ENCODE measurements around the gene FOXN3.
A peak's percentile ranks its signal among the peaks of the same experiment; 100 is the strongest.
"Not testable (repeated sequence)": the region's sequence is repeated elsewhere in the genome, so short reads cannot be mapped to it uniquely, and the experiment has no call there.

FOXN3 gene

DNA sequence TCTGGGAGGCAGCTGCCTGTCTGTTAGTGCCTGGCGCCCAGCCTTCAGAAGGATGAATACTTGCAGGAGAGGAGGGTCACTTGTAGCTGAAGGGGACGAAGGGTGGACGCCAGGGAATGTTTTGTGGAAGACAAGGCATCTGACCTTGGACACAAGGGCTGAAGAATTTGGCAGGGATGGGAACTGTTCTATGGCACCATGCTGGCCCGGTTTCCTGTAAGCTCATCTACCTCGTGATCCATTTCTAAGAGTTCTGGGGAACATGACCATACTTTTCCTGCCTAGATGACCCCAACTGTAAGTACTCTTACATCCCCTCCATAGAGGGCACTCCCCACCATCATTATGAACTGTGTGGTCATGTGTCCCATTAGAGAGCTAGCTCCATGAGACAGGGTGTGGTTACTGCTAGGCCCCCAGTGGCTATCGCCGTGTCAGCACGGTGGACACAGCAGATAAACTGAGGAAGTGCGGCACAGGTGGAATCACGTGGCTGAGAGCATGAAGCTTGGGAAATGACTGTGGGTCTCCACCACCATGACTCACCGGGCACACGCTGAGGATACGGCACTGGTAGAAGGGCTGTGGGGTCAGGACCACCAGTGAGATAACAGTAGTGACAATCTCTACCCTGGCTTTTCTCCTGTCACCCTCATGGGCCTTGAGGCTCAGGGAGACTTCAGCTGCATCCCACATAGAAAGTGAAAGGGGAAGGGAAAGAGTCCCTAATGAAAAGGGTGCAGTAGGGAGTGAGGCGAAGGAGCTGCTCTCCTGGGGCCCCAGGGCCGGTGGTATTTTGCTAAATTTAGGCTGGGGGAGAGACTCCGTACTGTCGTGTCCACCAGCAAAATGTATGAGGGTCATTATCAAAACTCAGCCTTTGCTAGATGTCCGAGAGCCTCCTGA is 252.6 kb downstream of the FOXN3 start:
- DNase-seq (ENCODE audit: low spot score), result no peak

DNA sequence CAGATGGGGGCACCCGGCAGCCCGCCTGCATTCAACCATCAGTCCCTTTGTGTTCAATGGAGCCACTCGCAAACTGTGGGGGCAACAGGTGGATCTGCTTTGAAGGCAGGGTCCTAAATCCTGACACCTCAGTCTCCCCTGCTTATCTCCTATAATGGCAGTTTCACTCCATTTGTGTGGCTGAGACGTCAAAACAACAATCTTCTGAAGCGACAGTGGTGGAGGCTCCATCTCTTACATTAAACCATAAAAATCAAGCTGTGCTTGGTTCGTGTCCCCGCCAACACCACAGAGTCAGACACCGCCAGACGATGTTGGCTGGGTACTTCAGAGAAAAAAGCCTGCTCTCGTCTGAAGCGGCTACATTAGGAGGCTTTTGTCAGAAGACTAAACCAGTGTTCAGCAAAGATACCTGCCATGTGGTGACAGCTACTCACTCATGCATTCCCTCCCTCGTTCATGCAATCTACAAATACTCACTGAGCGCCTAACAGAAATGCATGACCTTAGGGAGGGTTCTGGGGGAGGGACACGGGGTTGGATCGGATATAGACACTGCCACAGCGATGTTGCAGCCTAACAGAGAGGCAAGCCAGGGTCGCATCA is 253.9 kb downstream of the FOXN3 start:
- no peak for DNase-seq (ENCODE audit: low spot score)

GRCh38 chr14:89162586-89162985 is 254.4 kb downstream of the FOXN3 start:
- DNase-seq (ENCODE audit: low spot score), result no peak

DNA sequence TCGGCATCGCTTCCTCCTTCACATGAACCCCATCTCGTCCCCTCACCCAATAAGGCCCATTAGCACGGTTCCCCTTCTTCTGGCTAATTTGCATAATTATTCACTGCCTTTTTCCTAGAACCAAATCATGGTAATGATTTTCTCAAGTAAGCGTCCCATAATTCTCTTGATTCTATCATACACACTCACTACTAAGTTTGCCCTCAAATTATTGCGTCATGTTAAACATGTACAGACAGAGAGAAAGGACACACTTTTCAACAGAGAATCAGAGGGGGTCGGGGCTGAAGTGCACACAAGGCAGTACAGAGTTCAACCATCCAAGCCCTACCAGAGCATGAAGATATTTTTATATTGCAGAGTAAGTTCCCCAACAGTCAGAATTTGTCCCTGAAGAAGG is 256.6 kb downstream of the FOXN3 start:
- no peak for DNase-seq (ENCODE audit: low spot score)

GRCh38 chr14:89158701-89159100 is 258.3 kb downstream of the FOXN3 start:
- DNase-seq (ENCODE audit: low spot score), result no peak

DNA sequence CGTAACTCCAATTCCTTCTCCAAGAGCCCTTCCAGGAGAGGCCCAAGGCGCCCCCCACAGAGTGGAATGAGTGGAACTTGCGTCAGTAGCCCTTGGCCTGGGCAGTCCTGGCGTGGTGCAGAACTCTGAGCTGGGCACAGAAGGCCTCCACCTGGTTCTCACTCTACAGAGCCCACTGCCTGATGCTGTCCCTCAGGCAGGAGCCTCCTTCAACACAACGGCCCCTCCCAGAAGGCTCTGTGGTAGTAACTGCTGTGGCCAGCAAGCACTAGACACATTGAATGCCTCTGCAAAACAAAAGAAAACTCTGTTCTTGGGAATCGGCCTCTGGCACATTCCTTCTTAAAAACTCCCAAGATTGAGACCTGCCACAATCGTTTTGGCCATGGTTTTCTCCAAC is 258.9 kb downstream of the FOXN3 start:
- DNase-seq (ENCODE audit: low spot score), result not testable (repeated sequence)

DNA sequence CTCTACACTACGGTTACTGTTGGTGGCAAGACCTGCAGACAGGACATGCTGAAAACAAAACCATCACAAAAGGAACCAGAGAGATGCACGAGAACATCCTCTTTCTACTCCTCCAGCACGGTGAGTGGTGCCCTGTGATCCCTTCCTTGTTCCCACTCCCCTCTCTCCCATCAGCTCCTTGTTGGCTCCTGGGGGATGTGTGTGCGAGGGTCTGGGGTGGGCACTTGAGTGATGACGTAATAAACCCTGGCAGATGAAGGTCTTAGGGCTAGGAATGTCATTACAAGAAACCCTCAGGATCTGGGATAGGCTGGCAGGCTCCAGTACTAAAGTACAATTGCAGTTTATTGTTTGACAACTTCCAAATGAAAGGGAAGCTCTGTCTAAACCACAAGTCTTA is 261.5 kb downstream of the FOXN3 start:
- no peak for DNase-seq (ENCODE audit: low spot score)

- not testable (repeated sequence) for DNase-seq (ENCODE audit: low spot score)
Observed at GRCh38 chr14:89151693-89152092, 265.3 kb downstream of the FOXN3 start.

DNA sequence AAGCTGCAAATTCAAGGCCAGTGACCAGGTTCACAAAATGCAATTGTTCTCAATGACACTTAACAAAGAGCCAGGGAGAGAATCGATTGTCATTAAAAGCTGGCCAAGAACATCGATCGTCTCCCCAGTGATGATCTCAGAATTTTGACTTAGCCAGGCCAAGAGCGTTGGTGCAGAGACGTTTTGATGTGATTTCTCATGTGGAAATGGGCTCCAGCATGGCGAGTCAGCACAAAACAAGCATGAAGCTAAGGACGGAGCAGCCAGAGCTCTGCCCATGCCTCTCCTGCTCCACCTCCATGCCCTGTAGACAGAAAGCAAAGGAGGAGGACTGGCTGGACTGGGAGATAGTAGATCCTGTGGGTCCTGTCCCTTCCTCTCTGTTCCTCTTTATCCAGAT is 270.8 kb downstream of the FOXN3 start:
- no peak for DNase-seq (ENCODE audit: low spot score)

DNA sequence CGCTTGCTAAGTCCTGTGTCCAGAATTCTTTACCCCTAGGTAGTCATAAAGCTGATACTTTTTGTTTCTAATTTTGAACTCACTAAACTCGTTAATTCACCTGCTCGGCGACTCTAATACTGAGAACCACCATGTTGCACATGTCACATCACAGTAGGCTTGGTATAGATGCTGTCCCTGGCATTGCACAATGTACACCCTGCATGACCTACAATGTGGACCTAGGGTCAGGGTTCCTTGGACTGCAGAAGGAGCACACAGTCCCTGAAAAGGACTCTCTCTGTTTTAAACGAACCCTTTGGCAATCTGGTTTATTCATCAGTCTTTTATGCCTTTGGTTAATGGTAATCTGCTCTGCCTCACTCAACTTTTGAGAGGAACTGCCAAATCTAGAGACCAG is 272.4 kb downstream of the FOXN3 start:
- DNase-seq (ENCODE audit: low spot score), result no peak

GRCh38 chr14:89144066-89144465 is 273.0 kb downstream of the FOXN3 start:
- DNase-seq (ENCODE audit: low spot score), result no peak

DNA sequence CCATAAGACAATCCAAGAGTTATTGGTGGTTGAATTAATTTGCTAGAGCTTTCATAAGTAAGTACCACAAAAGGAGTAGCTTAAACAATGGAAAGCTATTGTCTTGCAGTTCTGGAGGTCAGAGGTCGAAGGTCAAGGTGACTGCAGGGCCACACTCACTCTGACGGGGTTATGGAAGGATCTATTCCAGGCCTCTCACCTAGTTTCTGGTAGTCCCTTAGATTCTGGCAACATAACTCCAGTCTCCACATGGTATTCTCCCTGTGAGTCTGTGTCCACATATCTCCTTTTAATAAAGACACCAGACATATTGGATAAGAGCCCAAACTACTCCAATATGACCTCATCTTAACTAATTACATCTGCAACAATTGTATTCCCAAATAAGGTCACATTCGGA is 273.4 kb downstream of the FOXN3 start:
- no peak for DNase-seq (ENCODE audit: low spot score)

DNA sequence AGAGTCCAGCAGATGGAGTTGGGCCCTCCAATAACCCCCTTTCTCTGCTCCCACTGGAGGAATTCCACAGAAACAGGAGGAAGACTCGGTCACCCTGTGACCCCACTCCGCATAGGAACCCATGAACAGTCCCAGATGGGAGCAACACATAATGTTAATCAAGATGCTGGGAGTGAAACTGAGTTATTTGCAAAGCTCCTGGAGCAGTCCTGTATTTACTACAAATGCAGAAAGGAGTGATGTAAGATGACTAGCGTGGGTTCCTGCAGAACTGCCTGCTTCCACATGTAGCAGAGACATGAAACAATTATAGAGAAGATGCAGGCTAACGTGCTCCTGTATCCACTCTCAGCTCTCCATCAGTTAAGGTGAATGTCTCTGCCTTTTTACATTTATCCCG is 274.7 kb downstream of the FOXN3 start:
- no peak for DNase-seq (ENCODE audit: low spot score)

DNA sequence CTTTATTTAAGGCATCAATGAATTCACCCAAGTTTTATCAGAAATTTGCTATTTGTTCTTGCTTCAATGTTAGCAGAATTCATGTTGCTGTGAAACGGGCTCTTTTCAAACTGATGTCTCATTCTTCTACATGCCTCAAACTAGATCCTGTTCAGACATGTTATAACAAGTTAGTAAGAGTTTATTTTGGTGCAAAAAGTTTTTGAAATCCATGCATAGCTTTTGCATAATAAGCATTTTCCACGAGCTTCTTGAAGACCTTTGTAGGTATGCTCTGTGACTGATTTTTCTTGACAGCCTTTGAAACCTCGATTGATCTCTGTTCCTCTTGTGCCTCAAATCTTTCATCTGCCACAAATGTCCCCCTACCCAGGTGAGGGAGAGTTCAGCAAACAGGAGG is 275.2 kb downstream of the FOXN3 start:
- DNase-seq (ENCODE audit: low spot score), result no peak

DNA sequence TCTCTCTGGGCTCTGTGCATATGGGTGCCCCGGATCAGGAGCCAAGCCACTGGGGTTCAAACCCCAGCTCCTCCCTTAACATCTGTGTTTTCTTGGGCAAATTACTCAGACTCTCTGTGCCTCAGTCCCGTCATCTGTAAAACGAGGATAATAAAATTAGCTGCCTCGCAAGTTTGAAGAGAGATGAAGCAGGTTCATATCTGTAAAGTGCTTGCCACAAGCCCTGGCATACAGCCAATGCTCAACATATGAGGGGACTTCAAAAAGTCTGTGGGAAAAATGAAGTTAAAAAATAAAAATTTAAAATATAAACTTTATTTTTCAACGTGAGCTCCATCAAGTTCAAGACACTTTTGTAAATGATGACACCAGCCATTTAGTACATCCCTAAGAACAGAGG is 276.7 kb downstream of the FOXN3 start:
- no peak for DNase-seq (ENCODE audit: low spot score)

DNA sequence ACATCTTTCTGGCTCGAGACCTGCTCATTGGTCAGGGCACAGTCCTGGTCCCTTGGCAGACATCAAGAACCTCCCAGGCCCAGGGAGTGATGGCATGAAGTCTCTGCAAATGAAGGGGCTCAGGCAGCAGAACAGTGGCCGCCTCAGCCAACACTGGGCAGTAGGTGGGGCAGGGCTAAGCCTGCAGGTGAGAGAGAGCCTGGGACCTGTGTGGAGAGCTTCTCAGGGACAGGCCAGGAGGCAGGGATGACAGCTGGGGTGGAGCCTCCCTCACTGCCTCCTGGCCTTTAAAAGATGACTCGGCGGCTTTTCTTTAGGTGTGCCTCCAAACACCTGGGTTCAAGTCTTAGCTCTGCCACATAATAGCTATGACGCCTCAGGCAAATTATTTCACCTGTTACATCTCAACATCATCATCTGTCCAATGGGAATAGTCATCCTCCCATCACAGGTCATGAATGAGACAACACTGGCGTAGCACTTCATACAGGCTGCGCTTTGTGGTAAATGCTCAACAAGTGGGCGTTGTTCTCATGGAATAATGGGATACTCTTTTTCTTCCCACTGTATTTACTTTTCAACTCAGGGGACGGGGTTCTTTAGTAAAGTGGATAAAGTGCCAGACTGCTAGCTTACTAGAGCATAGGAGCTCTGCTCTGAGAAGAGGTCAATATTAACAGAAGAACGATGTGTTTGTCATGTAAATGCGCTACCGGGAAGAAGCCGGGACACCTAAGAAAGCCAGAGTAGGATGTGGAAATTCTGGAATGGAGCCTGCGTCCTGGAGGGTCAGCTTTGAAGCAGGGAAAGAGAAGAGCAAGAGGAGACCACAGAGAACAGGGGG is 277.4 kb downstream of the FOXN3 start:
- peak; percentile 31 for DNase-seq (ENCODE audit: low spot score)

- no peak for DNase-seq (ENCODE audit: low spot score)
Observed at GRCh38 chr14:89138846-89139245, 278.2 kb downstream of the FOXN3 start.

DNA sequence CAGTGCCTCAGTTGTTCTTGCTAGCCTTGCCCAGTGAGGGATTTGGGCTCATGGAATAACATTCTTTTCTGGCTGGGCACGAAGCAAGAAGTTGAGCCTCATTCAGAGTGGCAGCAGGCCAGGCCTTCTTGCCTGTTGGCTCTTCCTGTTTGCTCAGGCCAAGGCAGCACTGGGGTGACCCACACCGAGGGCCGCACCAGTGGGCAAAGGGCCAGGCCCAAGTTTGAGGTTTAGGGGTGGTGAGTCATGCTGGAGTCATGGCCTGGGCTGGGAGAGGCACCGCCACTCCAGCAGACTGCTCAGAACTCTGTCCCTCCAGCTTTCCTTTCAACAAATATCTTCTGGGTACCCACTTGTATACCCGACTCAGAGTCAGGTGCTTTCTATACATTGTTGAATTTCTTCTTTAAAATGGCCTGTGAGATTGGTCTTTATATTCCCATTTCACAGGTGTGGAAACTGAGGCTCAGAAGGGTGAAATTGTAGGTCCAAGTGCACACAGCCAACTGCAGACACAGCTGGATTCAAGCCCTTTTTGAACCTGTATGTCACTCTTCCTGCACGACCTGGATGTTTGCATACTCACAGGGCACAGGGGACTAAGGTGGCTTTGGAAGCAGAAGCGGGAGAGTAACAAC is 279.4 kb downstream of the FOXN3 start:
- peak; percentile 26 for DNase-seq (ENCODE audit: low spot score)

GRCh38 chr14:89136587-89136986 is 280.4 kb downstream of the FOXN3 start:
- DNase-seq (ENCODE audit: low spot score), result no peak

GRCh38 chr14:89134640-89135039 is 282.4 kb downstream of the FOXN3 start:
- DNase-seq (ENCODE audit: low spot score), result no peak

GRCh38 chr14:89131004-89131750 is 285.9 kb downstream of the FOXN3 start:
- DNase-seq (ENCODE audit: low spot score), result no peak

GRCh38 chr14:89129570-89129969 is 287.5 kb downstream of the FOXN3 start:
- DNase-seq (ENCODE audit: low spot score), result no peak

Measured in COLO829 (cell line).